ENCODE results near the gene GNL2.

- TF ChIP-seq, protein P1, sequence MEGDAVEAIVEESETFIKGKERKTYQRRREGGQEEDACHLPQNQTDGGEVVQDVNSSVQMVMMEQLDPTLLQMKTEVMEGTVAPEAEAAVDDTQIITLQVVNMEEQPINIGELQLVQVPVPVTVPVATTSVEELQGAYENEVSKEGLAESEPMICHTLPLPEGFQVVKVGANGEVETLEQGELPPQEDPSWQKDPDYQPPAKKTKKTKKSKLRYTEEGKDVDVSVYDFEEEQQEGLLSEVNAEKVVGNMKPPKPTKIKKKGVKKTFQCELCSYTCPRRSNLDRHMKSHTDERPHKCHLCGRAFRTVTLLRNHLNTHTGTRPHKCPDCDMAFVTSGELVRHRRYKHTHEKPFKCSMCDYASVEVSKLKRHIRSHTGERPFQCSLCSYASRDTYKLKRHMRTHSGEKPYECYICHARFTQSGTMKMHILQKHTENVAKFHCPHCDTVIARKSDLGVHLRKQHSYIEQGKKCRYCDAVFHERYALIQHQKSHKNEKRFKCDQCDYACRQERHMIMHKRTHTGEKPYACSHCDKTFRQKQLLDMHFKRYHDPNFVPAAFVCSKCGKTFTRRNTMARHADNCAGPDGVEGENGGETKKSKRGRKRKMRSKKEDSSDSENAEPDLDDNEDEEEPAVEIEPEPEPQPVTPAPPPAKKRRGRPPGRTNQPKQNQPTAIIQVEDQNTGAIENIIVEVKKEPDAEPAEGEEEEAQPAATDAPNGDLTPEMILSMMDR (IDR thresholded peaks at IDR 0.05; ENCODE audit: low read length): no peak
- no peak for TF ChIP-seq EZH2 (IDR thresholded peaks at IDR 0.05; ENCODE audit: borderline replicate concordance, low read length)
Measured at GRCh38 chr1:37533317-37534093, 62.2 kb downstream of the GNL2 start.
